ENCODE results near the gene ALCAM.
"Not testable (repeated sequence)": the region's sequence is repeated elsewhere in the genome, so short reads cannot be mapped to it uniquely, and the experiment has no call there.

GRCh38 chr3:105601756-105602155 is 235.0 kb downstream of the ALCAM start:
- not testable (repeated sequence) for TF ChIP-seq RAD21 (IDR thresholded peaks at IDR 0.05; ENCODE audit: low read length); TEAD4 (IDR thresholded peaks at IDR 0.05; ENCODE audit: borderline replicate concordance, insufficient read depth)

Data from SK-N-SH (cell line).